ENCODE results near the gene TACC3.

The TACC3 gene

GRCh38 chr4:1705732-1706131 is 15.6 kb upstream of the TACC3 start:
- DNase-seq (ENCODE audit: low read depth): no peak
- no peak overlapping the region for H3K4me3 ChIP-seq (ENCODE audit: low read depth, low read length)
- no peak for TF ChIP-seq CTCF (conservative IDR thresholded peaks at IDR 0.05; ENCODE audit: low read depth, low read length)

- no peak for DNase-seq (ENCODE audit: low read depth)
- no peak for TF ChIP-seq CTCF (conservative IDR thresholded peaks at IDR 0.05; ENCODE audit: low read depth, low read length)
Measured at GRCh38 chr4:1706358-1706757, 15.0 kb upstream of the TACC3 start.

GRCh38 chr4:1708581-1708980 is 12.7 kb upstream of the TACC3 start:
- no peak overlapping the region for H3K4me3 ChIP-seq (ENCODE audit: low read depth, low read length)
- DNase-seq (ENCODE audit: low read depth): no peak
- TF ChIP-seq CTCF (conservative IDR thresholded peaks at IDR 0.05; ENCODE audit: low read depth, low read length): no peak

More at GRCh38 chr4:1706358-1706757, 15.0 kb upstream of the TACC3 start:
- no peak overlapping the region for H3K4me3 ChIP-seq (ENCODE audit: low read depth, low read length)

GRCh38 chr4:1711055-1711570 is 10.2 kb upstream of the TACC3 start:
- no peak for TF ChIP-seq CTCF (conservative IDR thresholded peaks at IDR 0.05; ENCODE audit: low read depth, low read length)
- DNase-seq (ENCODE audit: low read depth): no peak

GRCh38 chr4:1711571-1712215 is 9.6 kb upstream of the TACC3 start:
- H3K4me3 ChIP-seq (ENCODE audit: low read depth, low read length): peak overlapping the region; percentile 76
- DNase-seq (ENCODE audit: low read depth): peak; percentile 76
- TF ChIP-seq CTCF (conservative IDR thresholded peaks at IDR 0.05; ENCODE audit: low read depth, low read length): no peak

More at GRCh38 chr4:1711055-1711570, 10.2 kb upstream of the TACC3 start:
- peak overlapping the region; percentile 76 for H3K4me3 ChIP-seq (ENCODE audit: low read depth, low read length)

- no peak for TF ChIP-seq CTCF (conservative IDR thresholded peaks at IDR 0.05; ENCODE audit: low read depth, low read length)
- H3K4me3 ChIP-seq (ENCODE audit: low read depth, low read length): peak within 1 kb of the TSS; percentile 76
- DNase-seq (ENCODE audit: low read depth): peak; percentile 95
Measured at GRCh38 chr4:1712216-1713002, 8.9 kb upstream of the TACC3 start, which contains the start of gene SLBP. SLBP (minus strand) TSS chr4:1712319; CDS start chr4:1712188, 131 bp downstream.
